ENCODE results near the gene TAMM41.
"Not testable (repeated sequence)": the region's sequence is repeated elsewhere in the genome, so short reads cannot be mapped to it uniquely, and the experiment has no call there.

- TF ChIP-seq, protein P1, sequence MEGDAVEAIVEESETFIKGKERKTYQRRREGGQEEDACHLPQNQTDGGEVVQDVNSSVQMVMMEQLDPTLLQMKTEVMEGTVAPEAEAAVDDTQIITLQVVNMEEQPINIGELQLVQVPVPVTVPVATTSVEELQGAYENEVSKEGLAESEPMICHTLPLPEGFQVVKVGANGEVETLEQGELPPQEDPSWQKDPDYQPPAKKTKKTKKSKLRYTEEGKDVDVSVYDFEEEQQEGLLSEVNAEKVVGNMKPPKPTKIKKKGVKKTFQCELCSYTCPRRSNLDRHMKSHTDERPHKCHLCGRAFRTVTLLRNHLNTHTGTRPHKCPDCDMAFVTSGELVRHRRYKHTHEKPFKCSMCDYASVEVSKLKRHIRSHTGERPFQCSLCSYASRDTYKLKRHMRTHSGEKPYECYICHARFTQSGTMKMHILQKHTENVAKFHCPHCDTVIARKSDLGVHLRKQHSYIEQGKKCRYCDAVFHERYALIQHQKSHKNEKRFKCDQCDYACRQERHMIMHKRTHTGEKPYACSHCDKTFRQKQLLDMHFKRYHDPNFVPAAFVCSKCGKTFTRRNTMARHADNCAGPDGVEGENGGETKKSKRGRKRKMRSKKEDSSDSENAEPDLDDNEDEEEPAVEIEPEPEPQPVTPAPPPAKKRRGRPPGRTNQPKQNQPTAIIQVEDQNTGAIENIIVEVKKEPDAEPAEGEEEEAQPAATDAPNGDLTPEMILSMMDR (IDR thresholded peaks at IDR 0.05), result not testable (repeated sequence)
- TF ChIP-seq POLR2A (IDR thresholded peaks at IDR 0.05), result not testable (repeated sequence)
These were observed 17.1 kb upstream of the TAMM41 start for GRCh38 chr3:11863739-11864138.

Data from esophagus squamous epithelium (tissue), 4 donors.